Mononuclear cell (primary cell): Measurements from ENCODE around the gene POLR2C. TPM values are rescaled to one million over a fixed set of nuclear protein-coding genes. Genes with fewer than 3 reads are reported as not detected.
A peak's percentile ranks its signal among the peaks of the same experiment; 100 is the strongest.
"Not testable (repeated sequence)": the region's sequence is repeated elsewhere in the genome, so short reads cannot be mapped to it uniquely, and the experiment has no call there.

Experiments
- H3K27me3 ChIP-seq: 2 replicates; pipeline ENCODE4 v1.6.0; 2011; ENCODE audit warnings: low read length, control low read depth; ENCODE audit not compliant: insufficient read depth
- H3K4me1 ChIP-seq: 2 replicates; pipeline ENCODE4 v1.5.1; 2011; ENCODE audit warnings: mild to moderate bottlenecking, low read length, control low read depth; ENCODE audit not compliant: insufficient read depth
- H3K4me3 ChIP-seq: 2 replicates; pipeline ENCODE4 v1.5.1; 2011; ENCODE audit warnings: mild to moderate bottlenecking, low read length, moderate library complexity
- H3K9me3 ChIP-seq: 2 replicates; pipeline ENCODE4 v1.5.1; 2011; ENCODE audit warnings: low read depth, mild to moderate bottlenecking, control low read depth, low read length
- total RNA-seq: library from RNA; depleted of rRNA; stranded (reverse); fragments of >200 nt; gene quantifications from one replicate; pipeline ENCODE4 v1.2.3, GENCODE V29; 2012

The POLR2C gene
- total RNA-seq, 1 donor: 103 TPM

DNA sequence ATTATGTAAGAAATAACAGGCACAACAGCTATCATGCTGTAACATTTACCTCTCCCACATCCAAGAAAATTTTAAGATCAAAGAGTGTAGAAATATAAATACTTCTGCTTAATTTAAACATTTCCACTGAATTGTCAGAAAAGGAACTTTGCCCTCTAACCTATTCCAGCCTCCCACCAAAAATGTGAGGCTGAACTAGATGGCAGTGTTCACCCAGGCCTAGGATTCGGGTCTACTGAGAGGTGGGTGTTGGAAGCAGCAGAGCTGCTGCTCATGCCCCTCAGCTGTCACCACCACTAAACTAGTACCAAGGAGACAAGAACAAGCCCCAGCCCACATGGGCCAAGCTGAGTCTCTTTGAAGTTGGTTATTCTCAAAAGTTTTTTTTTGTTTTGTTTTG lies 26.6 kb upstream of the POLR2C start:
- Histone ChIP-seq H3K4me1 (peaks cover 3% of the 10 kb centered on the region), H3K27me3 (no peaks in the 10 kb centered on the region), H3K9me3 (peaks cover 6% of the 10 kb centered on the region), H3K4me3 (no peak overlapping the region)

DNA sequence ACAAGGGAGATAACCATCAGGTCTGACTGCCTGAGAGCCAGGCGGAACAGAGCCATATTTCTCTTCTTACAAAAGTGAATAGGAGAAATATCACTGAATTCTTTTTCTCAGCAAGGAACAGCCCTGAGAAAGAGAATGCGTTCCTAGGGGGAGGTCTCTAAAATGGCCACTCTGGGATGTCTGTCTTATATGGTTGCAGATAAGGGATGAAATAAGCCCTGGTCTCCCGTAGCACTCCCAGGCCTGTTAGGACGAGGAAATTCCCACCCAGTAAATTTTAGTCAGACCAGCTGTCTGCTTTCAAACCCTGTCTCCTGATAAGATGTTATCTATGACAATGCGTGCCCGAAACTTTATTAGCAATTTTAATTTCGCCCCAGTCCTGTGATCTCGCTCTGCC lies 22.5 kb upstream of the POLR2C start:
- peaks cover 13% of the 10 kb centered on the region for H3K9me3 ChIP-seq
- not testable (repeated sequence) for H3K4me1 ChIP-seq, H3K4me3 ChIP-seq, H3K27me3 ChIP-seq

GRCh38 chr16:57440551-57440950 lies 21.9 kb upstream of the POLR2C start:
- H3K27me3 ChIP-seq, H3K4me1 ChIP-seq, H3K4me3 ChIP-seq: not testable (repeated sequence)
- peaks cover 13% of the 10 kb centered on the region for H3K9me3 ChIP-seq

DNA sequence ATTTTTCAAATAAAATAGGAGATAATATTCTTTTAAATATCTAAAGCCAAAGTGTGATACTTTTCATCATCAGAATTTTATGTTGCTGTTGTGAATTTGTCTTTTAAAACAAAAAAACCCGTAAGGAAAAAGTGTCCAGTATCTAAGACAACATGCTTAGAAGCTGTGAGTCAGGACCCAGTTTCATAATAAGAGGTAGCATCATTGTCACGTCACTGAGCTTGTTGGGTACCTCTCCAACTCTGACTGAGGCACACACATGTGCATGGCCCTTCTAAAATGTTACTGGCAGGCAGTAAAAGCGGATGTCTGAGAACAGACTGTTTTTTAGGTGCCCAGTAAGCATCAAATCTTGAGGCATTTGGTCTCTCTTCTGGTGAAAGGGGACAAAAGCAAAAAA lies 17.8 kb upstream of the POLR2C start:
- Histone ChIP-seq H3K4me1 (peaks cover 27% of the 10 kb centered on the region), H3K9me3 (peaks cover 13% of the 10 kb centered on the region), H3K27me3 (no peaks in the 10 kb centered on the region), H3K4me3 (no peak overlapping the region)

- peaks cover 27% of the 10 kb centered on the region for H3K4me1 ChIP-seq
- H3K9me3 ChIP-seq: peaks cover 10% of the 10 kb centered on the region
- H3K27me3 ChIP-seq: no peaks in the 10 kb centered on the region
- no peak overlapping the region for H3K4me3 ChIP-seq
Measured at GRCh38 chr16:57445510-57445909, 17.0 kb upstream of the POLR2C start.

GRCh38 chr16:57446531-57447185 lies 15.8 kb upstream of the POLR2C start:
- Histone ChIP-seq H3K4me3 (peak overlapping the region; percentile 85), H3K27me3 (no peaks in the 10 kb centered on the region), H3K4me1 (peaks cover 27% of the 10 kb centered on the region), H3K9me3 (no peaks in the 10 kb centered on the region)

- Histone ChIP-seq H3K9me3 (no peaks in the 10 kb centered on the region), H3K4me3 (peak within 1 kb of the TSS; percentile 85), H3K4me1 (peaks cover 27% of the 10 kb centered on the region), H3K27me3 (no peaks in the 10 kb centered on the region)
Measured at GRCh38 chr16:57447186-57447962, 15.1 kb upstream of the POLR2C start, which contains the start of the genes CIAPIN1 and COQ9. Gene CIAPIN1 (minus strand): TSS chr16:57447385. CDS start chr16:57440928, 6,457 bp downstream. Gene COQ9 (plus strand): TSS chr16:57447479. CDS start chr16:57447506, 27 bp downstream.

GRCh38 chr16:57452021-57452420 lies 10.5 kb upstream of the POLR2C start:
- H3K4me1 ChIP-seq: peaks cover 10% of the 10 kb centered on the region
- H3K4me3 ChIP-seq: no peak overlapping the region
- H3K27me3 ChIP-seq: no peaks in the 10 kb centered on the region
- H3K9me3 ChIP-seq: no peaks in the 10 kb centered on the region

DNA sequence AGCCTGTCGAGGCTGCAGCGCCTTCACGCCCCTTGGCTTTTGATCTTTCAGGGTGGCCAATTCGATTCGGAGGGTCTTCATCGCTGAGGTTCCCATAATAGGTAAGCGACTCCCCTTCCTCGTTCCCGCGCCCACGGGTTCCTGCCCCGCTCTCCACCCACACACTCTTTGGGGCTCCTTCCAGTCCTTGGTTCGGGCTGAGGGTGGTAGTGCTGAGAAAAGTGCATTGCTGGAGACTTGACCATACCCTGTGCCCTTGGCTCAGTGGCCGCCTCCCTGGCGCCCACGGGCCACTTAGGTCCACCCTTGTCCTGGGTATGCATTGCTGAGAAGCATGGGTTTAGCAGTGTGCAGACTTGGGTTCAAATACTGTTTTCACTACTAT lies 491 bp downstream of the POLR2C start:
- Histone ChIP-seq H3K4me1 (peaks cover 20% of the 10 kb centered on the region), H3K27me3 (no peaks in the 10 kb centered on the region), H3K9me3 (no peaks in the 10 kb centered on the region), H3K4me3 (peak overlapping the region; percentile 66)

DNA sequence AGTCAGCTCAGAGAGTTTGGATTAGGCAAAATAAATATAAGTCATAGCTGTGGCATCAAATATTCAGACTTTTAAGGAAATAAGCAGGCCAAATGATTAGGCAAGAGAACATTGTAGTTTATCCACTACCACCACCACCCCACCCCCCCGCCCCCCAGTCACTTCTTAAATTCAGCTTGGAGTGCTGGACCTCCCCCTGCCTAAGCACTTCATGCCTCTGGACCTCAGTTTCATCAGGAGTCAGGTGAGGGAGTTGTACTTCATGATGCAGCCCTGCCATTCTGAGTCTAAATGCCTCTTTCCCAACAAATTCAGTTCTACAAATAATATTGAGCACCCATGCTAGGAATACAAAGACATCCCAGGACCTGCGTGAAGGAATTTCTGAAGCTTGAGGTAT lies 2.0 kb downstream of the POLR2C start:
- Histone ChIP-seq H3K4me1 (peaks cover 20% of the 10 kb centered on the region), H3K9me3 (no peaks in the 10 kb centered on the region), H3K4me3 (no peak overlapping the region), H3K27me3 (no peaks in the 10 kb centered on the region)

- H3K27me3 ChIP-seq: no peaks in the 10 kb centered on the region
- no peaks in the 10 kb centered on the region for H3K9me3 ChIP-seq
- H3K4me1 ChIP-seq: peaks cover 28% of the 10 kb centered on the region
- H3K4me3 ChIP-seq: no peak overlapping the region
Measured at GRCh38 chr16:57468346-57468745, 5.9 kb downstream of the POLR2C start.

DNA sequence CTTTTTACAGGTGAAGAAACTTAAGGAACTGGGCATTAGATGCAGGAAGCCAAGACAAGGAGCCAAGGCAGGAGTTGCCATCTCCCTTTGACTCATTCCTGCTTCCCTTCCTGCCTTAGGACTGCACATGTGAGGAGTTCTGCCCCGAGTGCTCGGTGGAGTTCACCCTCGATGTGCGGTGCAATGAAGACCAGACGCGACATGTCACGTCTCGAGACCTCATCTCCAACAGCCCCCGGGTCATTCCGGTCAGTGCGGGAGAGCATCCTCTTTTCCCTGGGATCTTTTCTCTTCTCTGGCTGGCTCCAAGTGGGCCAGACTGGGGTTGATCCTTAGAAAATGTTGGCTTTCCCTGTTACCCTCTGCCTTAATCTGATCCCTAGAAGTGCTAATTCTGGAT lies 6.6 kb downstream of the POLR2C start:
- H3K4me1 ChIP-seq: peaks cover 21% of the 10 kb centered on the region
- H3K4me3 ChIP-seq: no peak overlapping the region
- no peaks in the 10 kb centered on the region for H3K27me3 ChIP-seq
- no peaks in the 10 kb centered on the region for H3K9me3 ChIP-seq

GRCh38 chr16:57469917-57470470 lies 7.5 kb downstream of the POLR2C start:
- Histone ChIP-seq H3K4me3 (no peak overlapping the region), H3K27me3 (no peaks in the 10 kb centered on the region), H3K9me3 (no peaks in the 10 kb centered on the region), H3K4me1 (peaks cover 15% of the 10 kb centered on the region)

- Histone ChIP-seq H3K9me3 (no peaks in the 10 kb centered on the region), H3K4me3 (no peak overlapping the region), H3K4me1 (peaks cover 15% of the 10 kb centered on the region), H3K27me3 (no peaks in the 10 kb centered on the region)
Measured at GRCh38 chr16:57470711-57471110, 8.2 kb downstream of the POLR2C start.

- H3K4me1 ChIP-seq: peaks cover 20% of the 10 kb centered on the region
- no peak overlapping the region for H3K4me3 ChIP-seq
- H3K27me3 ChIP-seq: no peaks in the 10 kb centered on the region
- no peaks in the 10 kb centered on the region for H3K9me3 ChIP-seq
Measured at GRCh38 chr16:57471209-57471608, 8.7 kb downstream of the POLR2C start.
